Measurements from ENCODE around the gene MRPL40.

- TF ChIP-seq, protein P1, sequence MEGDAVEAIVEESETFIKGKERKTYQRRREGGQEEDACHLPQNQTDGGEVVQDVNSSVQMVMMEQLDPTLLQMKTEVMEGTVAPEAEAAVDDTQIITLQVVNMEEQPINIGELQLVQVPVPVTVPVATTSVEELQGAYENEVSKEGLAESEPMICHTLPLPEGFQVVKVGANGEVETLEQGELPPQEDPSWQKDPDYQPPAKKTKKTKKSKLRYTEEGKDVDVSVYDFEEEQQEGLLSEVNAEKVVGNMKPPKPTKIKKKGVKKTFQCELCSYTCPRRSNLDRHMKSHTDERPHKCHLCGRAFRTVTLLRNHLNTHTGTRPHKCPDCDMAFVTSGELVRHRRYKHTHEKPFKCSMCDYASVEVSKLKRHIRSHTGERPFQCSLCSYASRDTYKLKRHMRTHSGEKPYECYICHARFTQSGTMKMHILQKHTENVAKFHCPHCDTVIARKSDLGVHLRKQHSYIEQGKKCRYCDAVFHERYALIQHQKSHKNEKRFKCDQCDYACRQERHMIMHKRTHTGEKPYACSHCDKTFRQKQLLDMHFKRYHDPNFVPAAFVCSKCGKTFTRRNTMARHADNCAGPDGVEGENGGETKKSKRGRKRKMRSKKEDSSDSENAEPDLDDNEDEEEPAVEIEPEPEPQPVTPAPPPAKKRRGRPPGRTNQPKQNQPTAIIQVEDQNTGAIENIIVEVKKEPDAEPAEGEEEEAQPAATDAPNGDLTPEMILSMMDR (conservative IDR thresholded peaks at IDR 0.05 in 1 of 2, IDR thresholded peaks at IDR 0.05 in 1 of 2; ENCODE audit: low read depth in 1 of 2, low read length in 2 of 2), result no peak
- no peak for TF ChIP-seq EZH2 (IDR thresholded peaks at IDR 0.05; ENCODE audit: low read length, missing control alignments)
Observed at GRCh38 chr22:19387038-19387437, 45.3 kb upstream of the MRPL40 start.
